Heart left ventricle (tissue), 16 donors: ENCODE data around the gene H2AZ2. TPM values are rescaled to one million over a fixed set of nuclear protein-coding genes. Genes with fewer than 3 reads are reported as not detected.

Experiments
- ATAC-seq, 4 donors: fragments of 200-7000 bp; cut with Tn5 transposase; one replicate each; pipeline ENCODE4 v1.9.1; 2020 to 2022; ENCODE audit warnings: moderate library complexity in 4 of 4, mild to moderate bottlenecking in 3 of 4, moderate number of reproducible peaks in 1 of 4
- DNase-seq, 5 donors: peaks; one replicate each; pipeline ENCODE4 v3.0.0-alpha.2; 2020
- H3K27ac ChIP-seq, 12 donors: fragments of 200-600 bp; sonication (generic) in 4 of 12; one replicate each; pipeline versions ENCODE4 v1.5.0 to v1.8.0; 2016 to 2022; ENCODE audit warnings: mild to moderate bottlenecking in 2 of 12
- H3K27me3 ChIP-seq, 9 donors: fragments of 200-600 bp; sonication (generic) in 2 of 9; one replicate each; pipeline versions ENCODE4 v1.5.1 to v1.8.0; 2016 to 2022; ENCODE audit warnings: mild to moderate bottlenecking in 3 of 9
- H3K36me3 ChIP-seq, 9 donors: fragments of 200-600 bp; sonication (generic) in 2 of 9; one replicate each; pipeline versions ENCODE4 v1.5.0 to v1.8.0; 2018 to 2022; ENCODE audit warnings: mild to moderate bottlenecking in 2 of 9
- H3K4me1 ChIP-seq, 12 donors: fragments of 200-600 bp; sonication (generic) in 4 of 12; one replicate each; pipeline versions ENCODE4 v1.5.0 to v1.8.0; 2016 to 2022; ENCODE audit warnings: mild to moderate bottlenecking in 3 of 12
- H3K4me3 ChIP-seq, 12 donors: fragments of 200-600 bp; sonication (generic) in 4 of 12; one replicate each; pipeline versions ENCODE4 v1.5.0 to v1.8.0; 2017 to 2022; ENCODE audit warnings: mild to moderate bottlenecking in 9 of 12, moderate library complexity in 4 of 12
- H3K9me3 ChIP-seq, 12 donors: fragments of 200-600 bp; sonication (generic) in 4 of 12; one replicate each; pipeline versions ENCODE4 v1.5.0 to v1.8.0; 2016 to 2022; ENCODE audit warnings: mild to moderate bottlenecking in 1 of 12
- CTCF ChIP-seq, 12 donors: fragments of 200-600 bp; sonication (generic) in 4 of 12; IDR thresholded peaks; one replicate each; pipeline versions ENCODE4 v1.5.0 to v1.8.0; 2018 to 2022; ENCODE audit warnings: antibody characterized with exemption in 12 of 12, mild to moderate bottlenecking in 5 of 12
- POLR2A ChIP-seq, 2 donors: fragments of 450-650 bp; IDR thresholded peaks; one replicate each; pipeline ENCODE4 v1.6.1; 2017; ENCODE audit warnings: antibody characterized with exemption in 2 of 2, mild to moderate bottlenecking in 2 of 2, moderate library complexity in 2 of 2
- WGBS, 4 donors: extraction: QIAGEN DNeasy Blood & Tissue Kit in 2 of 4; methylation state at CpG; one replicate each; pipeline versions ENCODE4 v1.1.5 to v1.1.7; 2013 to 2018; 5-methylcytosine and 5-hydroxymethylcytosine counted together
- intact Hi-C, 10 donors: fragments of 100-400 bp; cut with DNase I; formaldehyde crosslinking; loops; one replicate each; pipeline versions ENCODE4 v1.11.1 to v1.14.2; 2022
- polyA plus RNA-seq, 2 donors: library from polyadenylated mRNA; stranded (reverse); fragments of 200-250 nt; gene quantifications; one replicate each; pipeline ENCODE4 v1.2.3, GENCODE V29; 2013
- total RNA-seq, 9 donors: library from RNA; depleted of rRNA in 2 of 9; stranded (reverse); fragments of >200 nt in 2 of 9; fragmentation: NEBNext Ultra II Directional in 3 of 9; extraction: Animal tissue kit (Norgen Biotek cat#: 25700) in 3 of 9; gene quantifications; one replicate each; pipeline versions ENCODE4 v1.1.0 to v1.2.4, GENCODE V29; 2016 to 2023
- donor health status: ischemic (EF 13 %, LVEDD 7.1; RV severe dilation, severe dysfunction).
- donor health status: healthy with polysubstance abuse.
- donor health status: DM: no; HTN: yes; CAD: no.
- donor health status: DM: no; HTN: no; CAD: no.
- donor health status: ischemic (EF 25% LVEDD 6.9; RV normal size, moderate dysfunction).
- donor health status: ischemic (EF 25% LVEDD 5.7; RV mildly dilated, moderate dysfunction).
- donor health status: healthy.
- donor health status: DM: yes; HTN: yes; CAD: no.
- donor health status: ischemic (EF 35%, LVEDD 5.7; RV mildly dilated, moderate dysfunction).
- donor health status: nonischemic (EF 11% LVEDD 7.7; RV severe dilation, severe dysfunction).
- donor health status: DM: yes; HTN: yes; CAD: no.
- donor health status: PGD.
- donor health status: ischemic (EF 29% LVEDD 5.4; RV normal size, mild dysfunction).
- donor health status: nonischemic (EF 23%, LVEDD 6.1; RV moderate dilation, normal function).

H2AZ2 gene
- total and polyA plus RNA-seq, 11 donors: 161 to 274 (median 219) TPM

GRCh38 chr7:44797329-44798258 lies 50.3 kb downstream of the H2AZ2 start:
- Histone ChIP-seq H3K36me3 (peaks cover 3 to 45% (median 40%) of the 10 kb centered on the region in 9 donors), H3K4me3 (peak overlapping the region; percentile 60 to 97 (median 80)), H3K4me1 (peaks cover 7 to 35% (median 23%) of the 10 kb centered on the region in 12 donors), H3K27me3 (no peaks in the 10 kb centered on the region), H3K9me3 (no peaks in the 10 kb centered on the region), H3K27ac (peak overlapping the region; percentile 95 to 100 (median 98))
- 4 to 6% (median 4%) methylated on average over 20 to 26 of the region's 26 CpGs for WGBS, 4 donors
- TF ChIP-seq CTCF (IDR thresholded peaks at IDR 0.05) (peak in 11 of 12 donors; percentile 21 to 66 (median 53)), POLR2A (IDR thresholded peaks at IDR 0.05) (peak in 1 of 2 donors; percentile 24)
- intact Hi-C loops: loop anchor here in 9 of 10 donors (1.0 to 5.0 kb wide), 9 partner anchors 45 to 191 kb away; partner anchors contain the start of genes ZMIZ2 (in 7 of the 9), H2AZ2 (in 3 of the 9) and OGDH (in 3 of the 9)
- ATAC-seq (peak; percentile 79 to 89 (median 82)), DNase-seq (peak; percentile 91 to 94 (median 92))

- H3K27ac ChIP-seq: peak within 1 kb of the TSS; percentile 95 to 100 (median 98)
- WGBS, 4 donors: 0 to 1% (median 1%) methylated on average over 17 to 99 of the region's 99 CpGs
- no peaks in the 10 kb centered on the region for H3K27me3 ChIP-seq
- intact Hi-C loops: loop anchor here in 9 of 10 donors (1.0 to 5.0 kb wide), 9 partner anchors 46 to 190 kb away; partner anchors contain the start of genes ZMIZ2 (in 7 of the 9), H2AZ2 (in 3 of the 9) and OGDH (in 3 of the 9)
- H3K9me3 ChIP-seq: no peaks in the 10 kb centered on the region
- DNase-seq (peak; percentile 99 to 100 (median 99)), ATAC-seq (peak; percentile 92 to 96 (median 94))
- H3K4me1 ChIP-seq: peaks cover 7 to 35% (median 23%) of the 10 kb centered on the region in 12 donors
- H3K4me3 ChIP-seq: peak within 1 kb of the TSS; percentile 60 to 97 (median 80)
- TF ChIP-seq POLR2A (IDR thresholded peaks at IDR 0.05): peak; percentile 37 to 86
- TF ChIP-seq CTCF (IDR thresholded peaks at IDR 0.05): no peak
- H3K36me3 ChIP-seq: peaks cover 3 to 36% (median 31%) of the 10 kb centered on the region in 9 donors
Observed at GRCh38 chr7:44796504-44797328, 51.2 kb downstream of the H2AZ2 start, which contains the start of gene PPIA. Gene PPIA (plus strand): TSS chr7:44796681. CDS start chr7:44796725, 44 bp downstream.

- no peak for DNase-seq
- peak overlapping the region; percentile 60 to 97 (median 80) for H3K4me3 ChIP-seq
- peaks cover 7 to 35% (median 23%) of the 10 kb centered on the region in 12 donors for H3K4me1 ChIP-seq
- TF ChIP-seq POLR2A (IDR thresholded peaks at IDR 0.05) (no peak), CTCF (IDR thresholded peaks at IDR 0.05) (no peak)
- ATAC-seq: peak in 2 of 4 donors; percentile 7 to 18
- 0 to 1% (median 1%) methylated on average over 12 to 59 of the region's 59 CpGs for whole genome bisulfite sequencing, 4 donors
- intact Hi-C loops: loop anchor here in 9 of 10 donors (2.0 to 5.0 kb wide), 7 partner anchors 46 to 189 kb away; partner anchors contain the start of genes ZMIZ2 (in 6 of the 9), H2AZ2 (in 3 of the 9) and OGDH (in 2 of the 9)
- peak overlapping the region; percentile 36 to 100 (median 98) for H3K27ac ChIP-seq
- H3K9me3 ChIP-seq: no peaks in the 10 kb centered on the region
- H3K36me3 ChIP-seq: peaks cover 3 to 30% (median 25%) of the 10 kb centered on the region in 9 donors
- no peaks in the 10 kb centered on the region for H3K27me3 ChIP-seq
Observed at GRCh38 chr7:44796034-44796503, 51.8 kb downstream of the H2AZ2 start.
